ENCODE results near the gene CNNM2. TPM values are rescaled to one million over a fixed set of nuclear protein-coding genes. Genes with fewer than 3 reads are reported as not detected.

Gene CNNM2
- total RNA-seq, 1 experiment from 2014 or later: 23.1 TPM

DNA sequence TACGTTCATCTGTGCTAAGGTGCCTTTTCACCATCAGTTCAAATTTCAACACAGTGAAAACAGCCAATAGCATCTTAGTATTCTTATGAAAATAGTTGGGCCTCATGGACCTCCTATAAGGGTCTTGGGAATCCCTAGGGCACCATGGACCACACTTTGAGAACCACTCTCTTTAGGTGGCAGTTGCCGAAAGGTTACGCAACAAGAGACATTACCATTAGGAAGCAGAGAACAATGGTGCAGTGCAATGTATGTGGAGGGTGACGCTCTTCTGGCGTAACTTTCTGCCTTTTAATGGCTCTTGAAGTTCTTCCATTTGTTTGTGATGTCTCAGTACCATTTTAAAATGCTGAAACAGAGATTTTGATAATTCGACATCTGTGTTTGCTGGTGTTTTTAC is 131.1 kb downstream of the CNNM2 start:
- no peaks in the 10 kb centered on the region for H3K9me2 ChIP-seq (ENCODE audit: insufficient read depth)

DNA sequence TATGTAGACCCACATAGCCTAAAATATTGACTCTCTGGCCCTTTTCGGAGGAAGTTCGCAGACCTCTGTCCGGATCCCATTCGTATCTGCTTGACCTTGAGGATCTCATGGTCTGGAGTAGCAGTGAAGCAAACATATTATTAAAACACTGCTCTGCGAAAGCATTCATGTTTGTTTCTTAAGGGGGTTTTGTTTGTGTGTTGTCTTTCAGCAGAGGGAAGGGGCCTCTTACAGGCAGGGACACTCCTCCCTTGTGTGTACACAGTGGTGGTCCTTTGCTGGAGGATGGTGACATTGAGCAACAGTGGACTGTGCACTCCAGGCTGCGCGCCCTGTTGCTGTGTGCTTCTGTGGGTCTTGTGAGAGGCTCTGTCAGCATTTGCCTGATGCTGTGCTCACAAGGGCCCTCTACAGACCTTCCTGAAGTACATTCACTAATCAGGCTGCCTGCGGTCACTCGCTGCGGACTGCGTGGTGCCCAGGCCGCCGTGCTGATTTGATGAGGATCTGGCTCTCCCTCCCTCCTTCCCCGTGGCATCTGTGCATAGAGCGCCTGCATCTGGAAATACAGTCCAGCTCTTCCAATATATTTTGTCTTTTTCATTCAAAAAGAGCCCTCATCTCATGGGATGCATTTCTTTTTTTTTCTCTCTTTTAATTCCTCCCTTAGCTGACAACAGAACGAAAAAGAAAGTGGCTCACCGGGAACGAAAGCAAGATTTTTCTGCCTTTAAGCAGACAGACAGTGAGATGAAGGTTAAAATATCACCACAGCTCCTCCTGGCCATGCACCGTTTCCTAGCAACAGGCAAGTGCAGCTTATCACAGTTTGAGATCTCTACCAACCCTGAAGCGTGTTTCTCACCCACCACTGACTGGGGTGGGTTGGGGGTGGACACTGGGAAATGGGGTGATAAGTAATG is 135.8 kb downstream of the CNNM2 start:
- peaks cover 4 to 17% of the 10 kb centered on the region in 2 experiments; a peak in 3 of 4 replicates for H3K4me1 ChIP-seq (ENCODE audit: control insufficient read depth in 1 of 2, insufficient read depth in 2 of 2, low read length in 2 of 2)
- H3K27ac ChIP-seq (ENCODE audit: low read depth, low read length): no peak overlapping the region
- BruUV-seq (replicated peaks): no TSS peak
- DNase-seq (ENCODE audit: low read depth, low spot score) (no peak), ATAC-seq (peak; percentile 90)
- H3K9me3 ChIP-seq (ENCODE audit: control insufficient read depth in 1 of 2, insufficient read depth in 1 of 2, low read depth in 1 of 2, low read length in 2 of 2): no peaks in the 10 kb centered on the region
- H3K27me3 ChIP-seq (ENCODE audit: insufficient read depth, low read length): no peaks in the 10 kb centered on the region
- H3K79me2 ChIP-seq (ENCODE audit: insufficient read depth, low read length): no peaks in the 10 kb centered on the region
- no peak overlapping the region for H2AFZ ChIP-seq (ENCODE audit: low read depth, low read length, poor library complexity, severe bottlenecking)
- CTCF ChIA-PET: interaction anchor here (2.2 kb wide), 1 partner anchor 136 kb away, joined by 8 read pairs; the partner anchor contains the start of gene CNNM2
- POLR2A ChIA-PET: interaction anchor here (1.4 kb wide), 1 partner anchor 136 kb away, joined by 3 read pairs; the partner anchor contains the start of gene CNNM2
- RAD21 ChIA-PET (ENCODE audit: low non-redundant PET in 1 of 2, low total read pairs in 2 of 2, uncharacterized antibody in 2 of 2, unreplicated experiment in 2 of 2): no interaction called here
- H4K20me1 ChIP-seq (ENCODE audit: insufficient read depth): no peaks in the 10 kb centered on the region
- intact Hi-C loops (cut with micrococcal nuclease): no loop called here
- no peak overlapping the region for H3K4me2 ChIP-seq (ENCODE audit: low read length)
- TF ChIP-seq RAD21 (IDR thresholded peaks at IDR 0.05; ENCODE audit: low read depth): peak; percentile 43
- TF ChIP-seq, protein P1, sequence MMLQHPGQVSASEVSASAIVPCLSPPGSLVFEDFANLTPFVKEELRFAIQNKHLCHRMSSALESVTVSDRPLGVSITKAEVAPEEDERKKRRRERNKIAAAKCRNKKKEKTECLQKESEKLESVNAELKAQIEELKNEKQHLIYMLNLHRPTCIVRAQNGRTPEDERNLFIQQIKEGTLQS (IDR thresholded peaks at IDR 0.05): no peak
- no peak for TF ChIP-seq YY1 (IDR thresholded peaks at IDR 0.05; ENCODE audit: extremely low read depth, insufficient replicate concordance, low read depth, low read length)
- no peak for TF ChIP-seq TCF7L2 (IDR thresholded peaks at IDR 0.05; ENCODE audit: borderline replicate concordance, extremely low read depth, insufficient read depth, insufficient read length)
- TF ChIP-seq FOSL1 (IDR thresholded peaks at IDR 0.05; ENCODE audit: low read depth): no peak
- TF ChIP-seq, protein P2, sequence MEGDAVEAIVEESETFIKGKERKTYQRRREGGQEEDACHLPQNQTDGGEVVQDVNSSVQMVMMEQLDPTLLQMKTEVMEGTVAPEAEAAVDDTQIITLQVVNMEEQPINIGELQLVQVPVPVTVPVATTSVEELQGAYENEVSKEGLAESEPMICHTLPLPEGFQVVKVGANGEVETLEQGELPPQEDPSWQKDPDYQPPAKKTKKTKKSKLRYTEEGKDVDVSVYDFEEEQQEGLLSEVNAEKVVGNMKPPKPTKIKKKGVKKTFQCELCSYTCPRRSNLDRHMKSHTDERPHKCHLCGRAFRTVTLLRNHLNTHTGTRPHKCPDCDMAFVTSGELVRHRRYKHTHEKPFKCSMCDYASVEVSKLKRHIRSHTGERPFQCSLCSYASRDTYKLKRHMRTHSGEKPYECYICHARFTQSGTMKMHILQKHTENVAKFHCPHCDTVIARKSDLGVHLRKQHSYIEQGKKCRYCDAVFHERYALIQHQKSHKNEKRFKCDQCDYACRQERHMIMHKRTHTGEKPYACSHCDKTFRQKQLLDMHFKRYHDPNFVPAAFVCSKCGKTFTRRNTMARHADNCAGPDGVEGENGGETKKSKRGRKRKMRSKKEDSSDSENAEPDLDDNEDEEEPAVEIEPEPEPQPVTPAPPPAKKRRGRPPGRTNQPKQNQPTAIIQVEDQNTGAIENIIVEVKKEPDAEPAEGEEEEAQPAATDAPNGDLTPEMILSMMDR (IDR thresholded peaks at IDR 0.05 in 2 of 3, conservative IDR thresholded peaks at IDR 0.05 in 1 of 3; ENCODE audit: borderline replicate concordance in 1 of 3, insufficient read depth in 1 of 3, low read depth in 2 of 3, low read length in 2 of 3): peak; percentile 16 to 37 (median 35); a peak in 5 of 6 replicates
- TF ChIP-seq ZNF274 (IDR thresholded peaks at IDR 0.05; ENCODE audit: low read depth, low read length): no peak
- TF ChIP-seq, protein P3, sequence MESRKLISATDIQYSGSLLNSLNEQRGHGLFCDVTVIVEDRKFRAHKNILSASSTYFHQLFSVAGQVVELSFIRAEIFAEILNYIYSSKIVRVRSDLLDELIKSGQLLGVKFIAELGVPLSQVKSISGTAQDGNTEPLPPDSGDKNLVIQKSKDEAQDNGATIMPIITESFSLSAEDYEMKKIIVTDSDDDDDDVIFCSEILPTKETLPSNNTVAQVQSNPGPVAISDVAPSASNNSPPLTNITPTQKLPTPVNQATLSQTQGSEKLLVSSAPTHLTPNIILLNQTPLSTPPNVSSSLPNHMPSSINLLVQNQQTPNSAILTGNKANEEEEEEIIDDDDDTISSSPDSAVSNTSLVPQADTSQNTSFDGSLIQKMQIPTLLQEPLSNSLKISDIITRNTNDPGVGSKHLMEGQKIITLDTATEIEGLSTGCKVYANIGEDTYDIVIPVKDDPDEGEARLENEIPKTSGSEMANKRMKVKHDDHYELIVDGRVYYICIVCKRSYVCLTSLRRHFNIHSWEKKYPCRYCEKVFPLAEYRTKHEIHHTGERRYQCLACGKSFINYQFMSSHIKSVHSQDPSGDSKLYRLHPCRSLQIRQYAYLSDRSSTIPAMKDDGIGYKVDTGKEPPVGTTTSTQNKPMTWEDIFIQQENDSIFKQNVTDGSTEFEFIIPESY (IDR thresholded peaks at IDR 0.05; ENCODE audit: extremely low read depth, insufficient replicate concordance, low read length): no peak
- TF ChIP-seq ZFX (IDR thresholded peaks at IDR 0.05): no peak
- no peak for TF ChIP-seq ELF1 (IDR thresholded peaks at IDR 0.05; ENCODE audit: borderline replicate concordance, low read depth)
- no peak for TF ChIP-seq JUND (IDR thresholded peaks at IDR 0.05)
- TF ChIP-seq SP1 (IDR thresholded peaks at IDR 0.05; ENCODE audit: low read depth): no peak
- no peak overlapping the region for H3K4me3 ChIP-seq (replicated peaks in 1 of 2; ENCODE audit: low read depth in 1 of 2, low read length in 2 of 2)
- no peaks in the 10 kb centered on the region for H3K36me3 ChIP-seq (ENCODE audit: control insufficient read depth in 1 of 2, insufficient read depth in 2 of 2, low read length in 2 of 2)
- no peak overlapping the region for H3K9ac ChIP-seq (ENCODE audit: low read length)
- no peaks in the 10 kb centered on the region for H3K9me2 ChIP-seq (ENCODE audit: insufficient read depth)

More for the DNA sequence above, 131.1 kb downstream of the CNNM2 start:
- Histone ChIP-seq H3K9me3 (ENCODE audit: control insufficient read depth in 1 of 2, insufficient read depth in 1 of 2, low read depth in 1 of 2, low read length in 2 of 2) (no peaks in the 10 kb centered on the region), H3K27me3 (ENCODE audit: insufficient read depth, low read length) (no peaks in the 10 kb centered on the region), H3K4me2 (ENCODE audit: low read length) (no peak overlapping the region), H3K4me1 (ENCODE audit: control insufficient read depth in 1 of 2, insufficient read depth in 2 of 2, low read length in 2 of 2) (peaks cover 4 to 17% of the 10 kb centered on the region in 2 experiments; a peak in 3 of 4 replicates), H3K36me3 (ENCODE audit: control insufficient read depth in 1 of 2, insufficient read depth in 2 of 2, low read length in 2 of 2) (no peaks in the 10 kb centered on the region), H3K4me3 (replicated peaks in 1 of 2; ENCODE audit: low read depth in 1 of 2, low read length in 2 of 2) (no peak overlapping the region), H2AFZ (ENCODE audit: low read depth, low read length, poor library complexity, severe bottlenecking) (no peak overlapping the region), H3K9ac (ENCODE audit: low read length) (no peak overlapping the region), H3K79me2 (ENCODE audit: insufficient read depth, low read length) (no peaks in the 10 kb centered on the region), H3K27ac (ENCODE audit: low read depth, low read length) (no peak overlapping the region), H4K20me1 (ENCODE audit: insufficient read depth) (no peaks in the 10 kb centered on the region)
- DNase-seq (ENCODE audit: low read depth, low spot score) (no peak), ATAC-seq (no peak)
- BruUV-seq (replicated peaks): no TSS peak
- RAD21 ChIA-PET (ENCODE audit: low non-redundant PET in 1 of 2, low total read pairs in 2 of 2, uncharacterized antibody in 2 of 2, unreplicated experiment in 2 of 2): interaction anchor here in 1 of 2 experiments (0.9 kb wide), 1 partner anchor 131 kb away, joined by 3 read pairs; the partner anchor contains the start of gene CNNM2
- intact Hi-C loops (cut with micrococcal nuclease): no loop called here
- CTCF ChIA-PET: no interaction called here
- POLR2A ChIA-PET: no interaction called here
- TF ChIP-seq CEBPB (IDR thresholded peaks at IDR 0.05; ENCODE audit: low read depth): peak; percentile 16; the same call in 1 of the 2 replicates
- TF ChIP-seq CBX3 (IDR thresholded peaks at IDR 0.05; ENCODE audit: low read depth): no peak
